Activated CD4-positive, alpha-beta T cell treated with anti-CD3 and anti-CD28 coated beads for 48 hours (primary cell): ENCODE measurements around the gene VAV2.

Experiments
- DNase-seq: peaks from one replicate; pipeline ENCODE4 v3.0.0-alpha.2; 2020

VAV2 gene

DNA sequence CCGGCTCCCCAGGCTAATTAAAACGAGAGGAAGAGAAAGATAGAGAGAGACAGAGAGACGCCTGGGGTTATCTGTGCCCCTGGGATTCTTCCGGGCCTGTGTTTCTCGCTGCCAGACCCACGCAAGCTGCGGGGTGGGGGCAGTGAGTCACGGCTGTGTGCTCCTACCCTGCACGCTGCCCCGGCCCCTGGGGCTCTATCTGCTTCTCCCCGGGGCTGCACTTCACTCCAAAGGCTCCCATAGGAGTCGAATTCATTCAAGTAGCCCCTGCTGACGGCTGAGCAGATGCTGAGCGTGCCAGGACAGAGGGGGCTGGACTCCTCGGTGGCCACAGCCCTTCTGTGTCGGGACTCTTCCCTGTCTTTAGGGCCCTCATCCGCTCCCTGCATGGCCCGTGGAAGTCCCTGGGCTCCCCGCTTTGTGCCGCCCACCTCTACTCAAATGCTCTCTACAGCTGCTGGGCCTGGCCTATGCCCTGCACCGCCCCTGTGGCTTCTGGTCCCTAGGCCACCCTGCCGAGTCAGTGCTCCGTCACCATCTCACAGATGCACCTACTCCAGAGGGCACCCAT lies 276.7 kb downstream of the VAV2 start:
- no peak for DNase-seq

DNA sequence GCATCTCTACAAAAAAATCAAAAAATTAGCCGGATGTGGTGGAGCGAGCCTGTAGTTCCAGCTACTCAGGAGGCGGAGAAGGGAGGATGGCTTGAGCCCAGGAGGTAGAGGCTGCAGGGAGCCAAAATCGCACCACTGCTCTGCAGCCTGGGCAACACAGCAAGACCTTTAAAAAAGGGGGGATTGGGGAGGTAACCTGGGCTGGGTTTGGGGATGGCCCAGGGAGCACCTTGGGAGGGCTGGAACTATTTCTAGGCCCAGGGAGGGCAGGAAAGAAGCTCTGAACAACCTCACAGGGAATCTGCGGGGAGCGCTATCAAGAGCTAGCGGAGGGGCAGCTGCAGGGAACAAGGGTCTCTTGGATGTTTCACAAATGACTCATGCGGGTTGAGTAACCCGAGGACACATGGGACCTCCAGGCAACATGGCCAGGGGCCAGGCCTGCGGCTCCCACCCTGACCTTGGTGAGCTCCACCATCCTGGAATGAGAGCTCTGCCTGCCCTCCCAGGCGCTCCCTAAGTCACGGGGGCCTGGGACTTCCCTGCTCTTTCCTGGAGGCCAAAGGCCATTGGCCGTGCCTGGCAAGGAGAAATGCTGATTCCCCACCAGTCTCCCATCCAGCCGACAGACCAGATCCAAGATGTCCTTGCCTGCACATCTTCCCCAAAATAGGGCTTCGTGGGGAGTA lies 277.4 kb downstream of the VAV2 start:
- no peak for DNase-seq

DNA sequence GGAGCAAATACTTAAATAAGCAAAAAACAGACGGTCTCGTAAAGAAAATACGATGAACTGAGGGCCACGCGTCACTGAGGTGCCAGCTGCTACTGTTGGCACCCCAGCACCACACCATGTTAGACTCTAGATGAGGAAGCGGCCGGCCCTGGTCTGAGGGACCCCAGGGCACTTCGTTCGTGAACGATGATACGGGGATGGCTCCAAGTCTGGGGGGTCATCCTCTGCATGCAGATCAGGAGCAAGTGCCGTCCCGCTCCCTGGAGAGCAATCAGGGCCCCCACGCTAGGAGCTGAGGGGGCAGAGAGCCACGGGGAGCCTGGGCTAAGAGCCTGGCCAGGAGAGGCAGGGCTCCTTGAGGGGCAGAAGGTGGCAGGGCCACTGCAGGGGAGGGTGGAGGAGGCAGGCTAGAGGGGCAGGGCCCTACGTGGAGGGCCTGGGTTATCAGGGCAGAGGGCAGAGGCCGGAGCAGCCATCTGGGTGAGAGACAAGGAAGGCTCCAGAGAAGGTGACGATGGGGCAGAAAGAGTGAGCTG lies 278.1 kb downstream of the VAV2 start:
- DNase-seq: no peak

DNA sequence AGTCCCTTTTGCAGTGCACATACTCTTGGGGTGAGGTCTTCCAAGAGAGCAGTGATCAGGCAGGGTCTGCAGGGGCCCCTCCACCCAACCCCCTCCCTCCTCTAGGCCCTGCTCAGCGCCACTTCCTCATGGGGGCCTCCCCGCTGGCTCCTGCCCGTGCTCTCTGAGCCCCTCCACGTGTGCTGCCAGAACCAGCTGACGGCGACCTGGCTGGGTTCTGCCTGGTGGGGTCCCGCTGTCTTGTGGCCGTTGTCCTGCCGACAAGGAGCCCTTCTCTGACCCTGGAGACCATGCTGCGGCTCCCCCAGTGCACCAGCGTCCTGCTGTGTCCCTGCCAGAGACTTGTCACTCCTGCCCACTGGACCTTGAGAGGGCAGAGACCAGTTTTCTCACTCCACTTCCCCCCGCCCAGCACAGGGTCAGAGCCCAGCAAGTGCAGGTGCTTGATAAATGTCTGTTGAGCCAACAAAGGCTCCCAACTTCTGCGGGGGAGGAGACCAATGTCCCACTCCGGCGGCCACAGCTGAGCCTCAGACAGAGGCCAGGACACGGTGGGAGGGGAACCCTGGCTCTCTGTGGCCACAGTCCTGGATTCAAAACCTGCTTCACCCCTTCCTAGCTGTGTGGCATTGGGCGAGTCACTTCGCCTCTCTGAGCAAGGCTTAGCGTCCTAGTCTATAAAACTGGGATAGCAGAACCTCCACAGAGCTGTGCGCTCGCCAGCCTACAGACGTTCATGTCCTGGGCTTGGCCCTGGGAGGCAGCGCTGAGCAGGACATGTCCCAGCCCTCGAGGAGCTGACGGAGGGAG lies 278.8 kb downstream of the VAV2 start:
- no peak for DNase-seq

DNA sequence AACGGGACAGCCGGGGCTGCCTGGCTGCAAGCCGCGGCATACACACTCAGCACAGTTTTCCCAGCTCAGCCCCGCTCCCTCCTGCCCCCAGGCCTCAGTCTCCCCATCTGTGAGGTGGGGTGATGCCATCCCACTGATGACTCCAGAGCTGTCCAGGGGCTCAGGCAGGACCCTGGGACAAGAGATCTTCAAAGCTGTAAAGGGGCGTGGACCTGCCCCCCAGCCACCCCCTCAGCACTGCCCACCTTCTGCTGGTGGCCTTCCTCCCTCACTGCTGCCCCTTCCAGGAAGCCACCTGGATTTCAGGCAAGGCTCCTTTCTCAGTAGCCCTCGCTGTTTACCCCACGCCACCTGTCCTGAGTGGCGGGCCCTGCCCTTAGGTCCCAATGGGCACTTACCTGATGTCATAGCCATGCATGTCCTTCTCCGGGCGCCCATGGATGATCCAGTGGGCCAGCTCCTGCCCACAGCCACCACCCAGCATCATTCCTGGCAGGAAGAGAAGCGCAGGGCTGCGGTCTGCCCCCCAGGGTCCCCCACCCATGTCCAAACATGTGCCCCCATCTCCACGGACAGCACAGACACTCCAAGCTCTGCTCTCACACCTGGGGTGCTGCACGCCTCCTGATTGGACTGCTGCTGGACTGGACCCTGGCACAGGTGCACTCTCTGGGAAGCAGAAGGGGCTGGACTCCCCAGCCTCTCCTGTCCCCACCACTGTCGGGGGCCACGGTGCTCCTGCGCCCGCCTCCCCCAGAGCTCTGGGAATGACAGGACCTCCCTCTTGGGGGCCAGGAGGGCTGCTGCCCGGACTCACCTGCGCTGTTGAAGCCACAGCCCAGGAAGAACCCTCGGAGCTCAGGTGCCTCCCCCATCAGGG lies 279.7 kb downstream of the VAV2 start:
- DNase-seq: no peak
